HG03064 (cell line): ENCODE results near the gene RFTN1.

Source experiments
- ATAC-seq: cut with Tn5 transposase; IDR thresholded peaks from one replicate; pipeline ENCODE4 v1.9.1; 2021; ENCODE audit warnings: low read depth; ENCODE audit not compliant: unreplicated experiment

RFTN1 gene

GRCh38 chr3:16509721-16510619, 3.5 kb downstream of the RFTN1 start:
- no peak for ATAC-seq

DNA sequence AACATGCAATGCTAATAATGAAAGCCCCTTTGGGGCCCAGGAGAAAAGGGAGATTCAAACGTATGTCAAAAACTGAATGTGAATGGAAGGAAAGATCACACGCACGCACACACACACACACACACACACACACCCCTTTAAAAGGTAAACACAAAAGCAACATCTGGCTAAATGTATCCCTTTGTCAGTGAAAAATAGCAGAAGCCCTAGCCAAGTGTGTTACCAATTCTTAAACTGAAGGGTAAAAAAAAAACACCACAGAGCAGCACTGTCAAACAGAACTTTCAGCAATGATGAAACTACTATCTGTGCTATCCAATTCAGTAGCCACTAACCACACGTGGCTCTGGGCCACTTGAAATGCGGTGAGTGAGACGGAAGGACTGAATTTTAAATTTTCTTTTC, 4.9 kb downstream of the RFTN1 start:
- ATAC-seq: no peak

- no peak for ATAC-seq
These were observed 5.3 kb downstream of the RFTN1 start for GRCh38 chr3:16508243-16508578.

- ATAC-seq: no peak
These were observed 5.8 kb downstream of the RFTN1 start for GRCh38 chr3:16507578-16508242.

DNA sequence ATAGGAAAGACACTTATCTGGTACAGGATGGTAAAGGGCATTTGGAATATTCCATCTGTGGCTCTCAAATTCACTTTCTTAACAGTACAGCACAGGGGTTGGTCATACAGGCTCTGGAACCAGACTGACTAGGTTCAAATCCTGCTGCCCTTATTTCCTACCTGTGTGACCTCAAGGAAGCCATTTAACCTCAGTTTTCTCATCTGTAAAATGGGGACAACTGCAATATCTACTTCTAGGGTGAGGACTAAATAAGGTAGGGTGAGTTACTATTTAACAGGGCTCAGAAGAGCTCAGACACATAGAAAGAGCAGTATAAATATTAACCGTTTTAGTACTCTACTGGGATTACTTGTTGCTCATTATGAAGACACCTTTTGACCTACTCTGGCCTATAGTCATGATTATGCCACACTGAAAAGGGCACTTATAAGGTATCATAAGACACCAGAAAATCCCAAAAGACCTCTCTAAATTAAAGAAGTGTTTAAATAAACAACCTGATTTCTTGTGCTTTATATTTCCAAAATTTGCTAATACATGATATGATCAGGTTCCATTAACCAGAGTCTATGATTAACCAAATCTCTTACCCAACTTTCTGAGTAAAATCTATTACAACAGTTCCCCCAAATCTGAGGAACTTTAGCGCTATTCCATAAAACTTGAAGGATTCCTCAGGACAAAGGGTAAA, 6.5 kb downstream of the RFTN1 start:
- no peak for ATAC-seq

GRCh38 chr3:16506451-16506850, 7.0 kb downstream of the RFTN1 start:
- ATAC-seq: no peak

GRCh38 chr3:16504692-16505091, 8.8 kb downstream of the RFTN1 start:
- ATAC-seq: no peak

- ATAC-seq: peak; percentile 78
These were observed 9.3 kb downstream of the RFTN1 start for GRCh38 chr3:16504242-16504641.

DNA sequence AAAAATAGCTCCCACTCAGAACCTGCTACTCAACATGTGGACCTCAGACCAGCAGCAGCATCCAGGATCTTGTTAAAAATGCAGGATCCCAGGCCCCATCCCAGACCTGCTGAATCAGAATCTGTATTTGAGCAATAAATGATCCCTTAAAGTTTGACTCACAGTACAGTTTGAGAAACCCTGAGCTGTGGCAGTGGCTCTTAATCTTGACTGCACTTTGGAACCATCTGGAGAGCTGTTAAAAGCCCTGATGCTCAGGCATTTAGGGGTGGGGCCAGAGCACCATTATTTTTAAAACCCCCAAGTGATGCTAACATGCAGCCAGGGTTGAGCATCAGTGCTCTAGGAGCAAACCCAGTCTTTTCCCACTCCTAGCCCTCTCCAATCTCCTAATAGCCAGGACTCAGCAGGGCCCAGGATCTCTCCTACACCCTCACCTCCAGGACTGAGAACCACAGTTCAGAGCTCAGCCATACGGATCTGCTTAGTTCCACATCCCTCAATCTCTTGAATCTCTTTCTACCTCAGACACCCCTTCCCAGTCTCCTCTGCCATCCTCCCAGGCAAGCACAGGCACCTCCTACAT, 10.2 kb downstream of the RFTN1 start:
- ATAC-seq: no peak

GRCh38 chr3:16502347-16502908, 11.1 kb downstream of the RFTN1 start:
- no peak for ATAC-seq

DNA sequence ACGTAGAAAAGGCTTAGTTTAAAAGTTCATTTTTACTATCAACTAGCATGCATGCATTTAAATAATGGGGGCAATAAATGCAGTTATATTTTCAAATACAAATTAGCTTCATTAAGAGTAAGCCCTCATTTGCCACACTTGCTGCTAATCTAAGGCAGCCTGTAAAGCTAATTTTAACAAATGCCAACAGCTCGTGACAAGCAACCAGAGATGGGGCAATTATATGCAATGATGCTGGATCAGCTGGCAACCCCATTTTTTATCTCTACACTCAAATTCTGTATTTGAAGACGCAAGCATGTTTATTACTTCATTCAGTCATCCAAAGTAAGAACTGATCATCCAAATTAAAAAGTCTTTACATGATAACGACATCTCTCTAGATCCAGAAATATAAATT, 12.1 kb downstream of the RFTN1 start:
- ATAC-seq: no peak

- no peak for ATAC-seq
These were observed 12.6 kb downstream of the RFTN1 start for GRCh38 chr3:16500911-16501310.

DNA sequence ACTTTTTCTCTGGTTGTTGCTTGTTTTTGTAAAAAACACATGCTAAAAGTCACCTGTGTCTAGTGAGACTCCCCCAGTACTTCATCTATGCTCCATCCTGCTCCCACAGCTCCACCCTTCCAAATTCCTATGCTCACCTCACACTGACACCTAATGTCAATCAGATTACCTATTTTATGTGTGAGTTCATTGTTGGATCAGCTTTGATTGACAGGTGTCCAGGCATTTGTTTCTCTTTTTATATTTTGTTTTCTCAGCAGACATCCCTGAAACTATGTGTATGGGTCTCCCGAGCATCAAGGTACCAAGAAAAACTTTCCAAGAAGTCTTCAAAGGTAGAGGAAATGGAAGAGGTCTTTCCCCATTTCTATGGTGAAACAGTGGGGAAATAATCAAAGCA, 13.4 kb downstream of the RFTN1 start:
- no peak for ATAC-seq

GRCh38 chr3:16499351-16499750, 14.1 kb downstream of the RFTN1 start:
- ATAC-seq: no peak

GRCh38 chr3:16498130-16498890, 15.2 kb downstream of the RFTN1 start:
- ATAC-seq: no peak

GRCh38 chr3:16496408-16497222, 16.9 kb downstream of the RFTN1 start:
- peak; percentile 75 for ATAC-seq

- peak; percentile 19 for ATAC-seq
These were observed 17.5 kb downstream of the RFTN1 start for GRCh38 chr3:16496008-16496407.

DNA sequence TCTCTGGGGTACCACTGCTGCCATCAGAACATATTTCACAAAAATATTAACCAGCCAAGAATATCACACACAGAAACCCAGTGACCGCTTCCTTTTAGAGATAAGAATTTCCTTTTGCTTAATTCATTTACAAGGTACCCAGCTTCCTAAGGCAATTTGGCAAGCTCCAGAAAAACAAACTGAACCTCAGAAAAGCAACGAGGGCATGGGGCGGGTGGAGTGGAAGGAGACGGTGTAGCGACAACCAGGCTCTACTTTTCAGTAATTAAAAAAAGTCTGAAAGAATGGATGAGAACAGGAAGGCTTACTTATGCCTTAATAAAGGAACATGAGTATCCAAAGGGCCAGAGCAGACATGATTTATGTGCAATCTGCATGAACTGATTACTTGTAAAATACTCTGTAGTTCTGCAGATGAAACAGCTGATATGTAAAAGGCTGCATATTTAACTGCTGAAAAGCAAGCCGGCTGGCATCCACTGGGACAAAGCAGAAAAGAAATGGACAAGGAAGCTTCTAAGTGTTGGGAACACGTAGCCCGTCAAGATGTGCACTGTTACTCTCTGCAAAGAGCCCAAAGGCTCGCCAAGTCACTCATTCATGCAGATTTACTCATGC, 18.6 kb downstream of the RFTN1 start:
- no peak for ATAC-seq

- no peak for ATAC-seq
These were observed 19.4 kb downstream of the RFTN1 start for GRCh38 chr3:16494094-16494493.
